WTC11 (cell line): Measurements from ENCODE around the gene SLIT1. TPM values are rescaled to one million over a fixed set of nuclear protein-coding genes. Genes with fewer than 3 reads are reported as not detected.

ENCODE experiments used
- ATAC-seq: fragments of 200-7000 bp; cut with Tn5 transposase; 2 replicates; pipeline ENCODE4 v1.10.0; 2021; ENCODE audit warnings: mild to moderate bottlenecking, moderate library complexity
- CTCF ChIA-PET: fragments of 300-600 bp; sonication (Branson Sonifier 250); formaldehyde crosslinking; loops from one replicate; lab custom pipeline; 2021; ENCODE audit warnings: antibody characterized with exemption; lab: Charles Lee
- POLR2A ChIA-PET: fragments of 350-600 bp; sonication (Branson Sonifier 250); formaldehyde crosslinking; loops from one replicate; lab custom pipeline; 2021; ENCODE audit warnings: antibody characterized with exemption; lab: Charles Lee
- DNase-seq: peaks from one replicate; pipeline ENCODE4 v3.0.0; 2021; ENCODE audit warnings: low spot score
- H3K27ac Mint-ChIP-seq: 2 replicates; pipeline ENCODE4 v1.8.0; 2021; ENCODE audit warnings: mixed read lengths
- H3K27me3 Mint-ChIP-seq: 2 replicates; pipeline ENCODE4 v1.8.0; 2021; ENCODE audit warnings: low read depth, mild to moderate bottlenecking, moderate library complexity, mixed read lengths
- H3K36me3 Mint-ChIP-seq: 2 replicates; pipeline ENCODE4 v1.8.0; 2021; ENCODE audit warnings: mixed read lengths
- H3K4me1 Mint-ChIP-seq: 2 replicates; pipeline ENCODE4 v1.8.0; 2022; ENCODE audit warnings: mixed read lengths
- H3K4me3 Mint-ChIP-seq: 2 replicates; pipeline ENCODE4 v1.8.0; 2021; ENCODE audit warnings: mild to moderate bottlenecking, moderate library complexity, mixed read lengths
- H3K9me3 Mint-ChIP-seq: 2 replicates; pipeline ENCODE4 v1.8.0; 2021; ENCODE audit warnings: mixed read lengths
- EMX1 ChIP-seq: fragments of 250-450 bp; sonication (Bioruptor Pico); IDR thresholded peaks from 2 replicates; pipeline ENCODE4 v1.8.0; 2021; ENCODE audit warnings: mild to moderate bottlenecking
- JAZF1 ChIP-seq: fragments of 250-450 bp; sonication (Bioruptor Pico); IDR thresholded peaks from 2 replicates; pipeline ENCODE4 v1.9.0; 2021; ENCODE audit warnings: moderate library complexity, mild to moderate bottlenecking, inconsistent platforms
- NR3C1 ChIP-seq: sonication (generic); formaldehyde crosslinking; conservative IDR thresholded peaks from 2 replicates; pipeline ENCODE4 v1.8.1; 2023; ENCODE audit warnings: low read depth, mild to moderate bottlenecking, missing genetic modification reagents
- OVOL2 ChIP-seq: fragments of 250-450 bp; sonication (Bioruptor Pico); IDR thresholded peaks from 2 replicates; pipeline ENCODE4 v1.9.0; 2021; ENCODE audit warnings: mild to moderate bottlenecking, borderline replicate concordance
- SMAD3 ChIP-seq: sonication (generic); formaldehyde crosslinking; IDR thresholded peaks from 2 replicates; pipeline ENCODE4 v1.8.0; 2022; ENCODE audit warnings: missing genetic modification reagents, mild to moderate bottlenecking, borderline replicate concordance
- TP53 ChIP-seq: sonication (generic); formaldehyde crosslinking; IDR thresholded peaks from 2 replicates; pipeline ENCODE4 v1.8.1; 2023; ENCODE audit warnings: mild to moderate bottlenecking, missing genetic modification reagents
- ZNF219 ChIP-seq: sonication (generic); formaldehyde crosslinking; IDR thresholded peaks from 2 replicates; pipeline ENCODE4 v1.8.0; 2023; ENCODE audit warnings: missing genetic modification reagents, mild to moderate bottlenecking, borderline replicate concordance
- ZNF263 ChIP-seq: sonication (generic); formaldehyde crosslinking; IDR thresholded peaks from 2 replicates; pipeline ENCODE4 v1.8.1; 2022; ENCODE audit warnings: low read depth, mild to moderate bottlenecking, moderate library complexity, missing genetic modification reagents
- ZNF396 ChIP-seq: fragments of 250-450 bp; sonication (Bioruptor Pico); IDR thresholded peaks from 2 replicates; pipeline ENCODE4 v1.8.0; 2021; ENCODE audit warnings: mild to moderate bottlenecking, moderate library complexity, borderline replicate concordance
- ZNF671 ChIP-seq: fragments of 250-450 bp; sonication (Bioruptor Pico); IDR thresholded peaks from 2 replicates; pipeline ENCODE4 v1.8.0; 2021; ENCODE audit warnings: mild to moderate bottlenecking
- total RNA-seq: library from RNA; stranded (reverse); gene quantifications from 3 replicates; pipeline ENCODE4 v1.2.3, GENCODE V29; 2021
- TF ChIP-seq, protein P1 (sequence below): fragments of 250-450 bp; sonication (Bioruptor Pico); IDR thresholded peaks from 2 replicates; pipeline ENCODE4 v1.9.0; 2021; ENCODE audit warnings: mild to moderate bottlenecking
- TF ChIP-seq, protein P2 (sequence below): sonication (generic); formaldehyde crosslinking; IDR thresholded peaks from 2 replicates; pipeline ENCODE4 v1.8.0; 2022; ENCODE audit warnings: mild to moderate bottlenecking, missing genetic modification reagents
- TF ChIP-seq, protein P3 (sequence below): sonication (generic); formaldehyde crosslinking; IDR thresholded peaks from 2 replicates; pipeline ENCODE4 v1.8.0; 2022; ENCODE audit warnings: missing genetic modification reagents
- TF ChIP-seq, protein P4 (sequence below): sonication (generic); formaldehyde crosslinking; IDR thresholded peaks from 2 replicates; pipeline ENCODE4 v1.8.1; 2022; ENCODE audit warnings: mild to moderate bottlenecking, moderate library complexity, missing genetic modification reagents
- TF ChIP-seq, protein P5 (sequence below): sonication (generic); formaldehyde crosslinking; IDR thresholded peaks from 2 replicates; pipeline ENCODE4 v1.8.0; 2022; ENCODE audit warnings: mild to moderate bottlenecking, missing genetic modification reagents
- TF ChIP-seq, protein P6 (sequence below): sonication (generic); formaldehyde crosslinking; IDR thresholded peaks from 2 replicates; pipeline ENCODE4 v1.8.1; 2023; ENCODE audit warnings: mild to moderate bottlenecking, missing genetic modification reagents
- TF ChIP-seq, protein P7 (sequence below): fragments of 250-450 bp; sonication (Bioruptor Pico); IDR thresholded peaks from 2 replicates; pipeline ENCODE4 v1.9.0; 2021; ENCODE audit warnings: mild to moderate bottlenecking, borderline replicate concordance
- TF ChIP-seq, protein P8 (sequence below): sonication (generic); formaldehyde crosslinking; IDR thresholded peaks from 2 replicates; pipeline ENCODE4 v1.8.1; 2022; ENCODE audit warnings: mild to moderate bottlenecking, missing genetic modification reagents, moderate library complexity, borderline replicate concordance

Gene SLIT1
- total RNA-seq, 1 experiment from 2014 or later, result 1.6 TPM

DNA sequence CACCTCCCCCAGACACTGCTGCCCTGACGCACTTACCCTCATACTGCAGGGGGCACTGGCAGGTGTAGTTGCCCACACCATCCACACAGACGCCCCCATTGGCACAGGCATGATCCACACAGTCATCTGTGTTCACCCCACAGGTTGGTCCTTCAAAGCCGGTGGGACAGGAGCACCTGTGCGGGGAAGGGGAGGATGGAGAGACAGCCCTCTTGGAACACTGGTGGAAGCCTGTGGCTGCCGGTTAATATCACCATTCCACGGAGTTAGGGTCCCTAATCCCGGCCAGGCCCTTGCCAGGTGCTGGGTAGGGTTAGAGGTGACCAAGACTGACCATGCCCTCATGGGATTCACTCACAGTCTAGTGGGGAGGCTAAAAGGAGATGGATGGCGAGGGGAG is 171.8 kb downstream of the SLIT1 start (continued):
- TF ChIP-seq, protein P1, sequence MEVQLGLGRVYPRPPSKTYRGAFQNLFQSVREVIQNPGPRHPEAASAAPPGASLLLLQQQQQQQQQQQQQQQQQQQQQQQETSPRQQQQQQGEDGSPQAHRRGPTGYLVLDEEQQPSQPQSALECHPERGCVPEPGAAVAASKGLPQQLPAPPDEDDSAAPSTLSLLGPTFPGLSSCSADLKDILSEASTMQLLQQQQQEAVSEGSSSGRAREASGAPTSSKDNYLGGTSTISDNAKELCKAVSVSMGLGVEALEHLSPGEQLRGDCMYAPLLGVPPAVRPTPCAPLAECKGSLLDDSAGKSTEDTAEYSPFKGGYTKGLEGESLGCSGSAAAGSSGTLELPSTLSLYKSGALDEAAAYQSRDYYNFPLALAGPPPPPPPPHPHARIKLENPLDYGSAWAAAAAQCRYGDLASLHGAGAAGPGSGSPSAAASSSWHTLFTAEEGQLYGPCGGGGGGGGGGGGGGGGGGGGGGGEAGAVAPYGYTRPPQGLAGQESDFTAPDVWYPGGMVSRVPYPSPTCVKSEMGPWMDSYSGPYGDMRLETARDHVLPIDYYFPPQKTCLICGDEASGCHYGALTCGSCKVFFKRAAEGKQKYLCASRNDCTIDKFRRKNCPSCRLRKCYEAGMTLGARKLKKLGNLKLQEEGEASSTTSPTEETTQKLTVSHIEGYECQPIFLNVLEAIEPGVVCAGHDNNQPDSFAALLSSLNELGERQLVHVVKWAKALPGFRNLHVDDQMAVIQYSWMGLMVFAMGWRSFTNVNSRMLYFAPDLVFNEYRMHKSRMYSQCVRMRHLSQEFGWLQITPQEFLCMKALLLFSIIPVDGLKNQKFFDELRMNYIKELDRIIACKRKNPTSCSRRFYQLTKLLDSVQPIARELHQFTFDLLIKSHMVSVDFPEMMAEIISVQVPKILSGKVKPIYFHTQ (CRISPR knock-in tag), result no peak
- TF ChIP-seq, protein P2, sequence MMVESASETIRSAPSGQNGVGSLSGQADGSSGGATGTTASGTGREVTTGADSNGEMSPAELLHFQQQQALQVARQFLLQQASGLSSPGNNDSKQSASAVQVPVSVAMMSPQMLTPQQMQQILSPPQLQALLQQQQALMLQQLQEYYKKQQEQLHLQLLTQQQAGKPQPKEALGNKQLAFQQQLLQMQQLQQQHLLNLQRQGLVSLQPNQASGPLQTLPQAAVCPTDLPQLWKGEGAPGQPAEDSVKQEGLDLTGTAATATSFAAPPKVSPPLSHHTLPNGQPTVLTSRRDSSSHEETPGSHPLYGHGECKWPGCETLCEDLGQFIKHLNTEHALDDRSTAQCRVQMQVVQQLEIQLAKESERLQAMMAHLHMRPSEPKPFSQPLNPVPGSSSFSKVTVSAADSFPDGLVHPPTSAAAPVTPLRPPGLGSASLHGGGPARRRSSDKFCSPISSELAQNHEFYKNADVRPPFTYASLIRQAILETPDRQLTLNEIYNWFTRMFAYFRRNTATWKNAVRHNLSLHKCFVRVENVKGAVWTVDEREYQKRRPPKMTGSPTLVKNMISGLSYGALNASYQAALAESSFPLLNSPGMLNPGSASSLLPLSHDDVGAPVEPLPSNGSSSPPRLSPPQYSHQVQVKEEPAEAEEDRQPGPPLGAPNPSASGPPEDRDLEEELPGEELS (CRISPR knock-in tag), result no peak
- TF ChIP-seq, protein P3, sequence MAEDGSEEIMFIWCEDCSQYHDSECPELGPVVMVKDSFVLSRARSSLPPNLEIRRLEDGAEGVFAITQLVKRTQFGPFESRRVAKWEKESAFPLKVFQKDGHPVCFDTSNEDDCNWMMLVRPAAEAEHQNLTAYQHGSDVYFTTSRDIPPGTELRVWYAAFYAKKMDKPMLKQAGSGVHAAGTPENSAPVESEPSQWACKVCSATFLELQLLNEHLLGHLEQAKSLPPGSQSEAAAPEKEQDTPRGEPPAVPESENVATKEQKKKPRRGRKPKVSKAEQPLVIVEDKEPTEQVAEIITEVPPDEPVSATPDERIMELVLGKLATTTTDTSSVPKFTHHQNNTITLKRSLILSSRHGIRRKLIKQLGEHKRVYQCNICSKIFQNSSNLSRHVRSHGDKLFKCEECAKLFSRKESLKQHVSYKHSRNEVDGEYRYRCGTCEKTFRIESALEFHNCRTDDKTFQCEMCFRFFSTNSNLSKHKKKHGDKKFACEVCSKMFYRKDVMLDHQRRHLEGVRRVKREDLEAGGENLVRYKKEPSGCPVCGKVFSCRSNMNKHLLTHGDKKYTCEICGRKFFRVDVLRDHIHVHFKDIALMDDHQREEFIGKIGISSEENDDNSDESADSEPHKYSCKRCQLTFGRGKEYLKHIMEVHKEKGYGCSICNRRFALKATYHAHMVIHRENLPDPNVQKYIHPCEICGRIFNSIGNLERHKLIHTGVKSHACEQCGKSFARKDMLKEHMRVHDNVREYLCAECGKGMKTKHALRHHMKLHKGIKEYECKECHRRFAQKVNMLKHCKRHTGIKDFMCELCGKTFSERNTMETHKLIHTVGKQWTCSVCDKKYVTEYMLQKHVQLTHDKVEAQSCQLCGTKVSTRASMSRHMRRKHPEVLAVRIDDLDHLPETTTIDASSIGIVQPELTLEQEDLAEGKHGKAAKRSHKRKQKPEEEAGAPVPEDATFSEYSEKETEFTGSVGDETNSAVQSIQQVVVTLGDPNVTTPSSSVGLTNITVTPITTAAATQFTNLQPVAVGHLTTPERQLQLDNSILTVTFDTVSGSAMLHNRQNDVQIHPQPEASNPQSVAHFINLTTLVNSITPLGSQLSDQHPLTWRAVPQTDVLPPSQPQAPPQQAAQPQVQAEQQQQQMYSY (CRISPR knock-in tag), result no peak
- TF ChIP-seq OVOL2 (CRISPR knock-in tag) (no peak), TP53 (no peak)

DNA sequence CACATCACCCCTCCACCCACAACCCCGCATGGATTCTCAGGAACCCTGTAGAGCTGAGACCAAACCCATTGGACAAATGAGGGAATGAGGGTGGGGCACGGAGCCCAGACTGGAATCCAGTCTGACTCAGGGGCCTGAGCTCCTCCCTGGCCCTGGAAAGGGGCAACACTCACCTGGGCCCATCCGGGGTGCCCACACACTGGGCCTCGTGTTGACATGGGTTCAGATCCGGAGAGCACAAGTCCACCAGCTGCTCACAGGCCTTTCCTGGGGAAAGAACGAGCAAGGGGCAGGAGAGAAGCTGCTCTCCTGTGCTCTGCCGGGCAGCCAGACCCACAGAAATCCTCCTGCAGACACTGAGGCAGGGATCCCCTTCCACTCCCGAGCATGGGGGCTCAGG is 172.2 kb downstream of the SLIT1 start:
- no peak for DNase-seq
- H3K4me3 Mint-ChIP-seq, result no peak overlapping the region
- H3K36me3 Mint-ChIP-seq, result no peaks in the 10 kb centered on the region
- TF ChIP-seq, protein P4, sequence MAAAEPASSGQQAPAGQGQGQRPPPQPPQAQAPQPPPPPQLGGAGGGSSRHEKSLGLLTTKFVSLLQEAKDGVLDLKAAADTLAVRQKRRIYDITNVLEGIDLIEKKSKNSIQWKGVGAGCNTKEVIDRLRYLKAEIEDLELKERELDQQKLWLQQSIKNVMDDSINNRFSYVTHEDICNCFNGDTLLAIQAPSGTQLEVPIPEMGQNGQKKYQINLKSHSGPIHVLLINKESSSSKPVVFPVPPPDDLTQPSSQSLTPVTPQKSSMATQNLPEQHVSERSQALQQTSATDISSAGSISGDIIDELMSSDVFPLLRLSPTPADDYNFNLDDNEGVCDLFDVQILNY, result no peak
- TF ChIP-seq, protein P5, sequence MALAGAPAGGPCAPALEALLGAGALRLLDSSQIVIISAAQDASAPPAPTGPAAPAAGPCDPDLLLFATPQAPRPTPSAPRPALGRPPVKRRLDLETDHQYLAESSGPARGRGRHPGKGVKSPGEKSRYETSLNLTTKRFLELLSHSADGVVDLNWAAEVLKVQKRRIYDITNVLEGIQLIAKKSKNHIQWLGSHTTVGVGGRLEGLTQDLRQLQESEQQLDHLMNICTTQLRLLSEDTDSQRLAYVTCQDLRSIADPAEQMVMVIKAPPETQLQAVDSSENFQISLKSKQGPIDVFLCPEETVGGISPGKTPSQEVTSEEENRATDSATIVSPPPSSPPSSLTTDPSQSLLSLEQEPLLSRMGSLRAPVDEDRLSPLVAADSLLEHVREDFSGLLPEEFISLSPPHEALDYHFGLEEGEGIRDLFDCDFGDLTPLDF, result no peak
- TF ChIP-seq, protein P6, sequence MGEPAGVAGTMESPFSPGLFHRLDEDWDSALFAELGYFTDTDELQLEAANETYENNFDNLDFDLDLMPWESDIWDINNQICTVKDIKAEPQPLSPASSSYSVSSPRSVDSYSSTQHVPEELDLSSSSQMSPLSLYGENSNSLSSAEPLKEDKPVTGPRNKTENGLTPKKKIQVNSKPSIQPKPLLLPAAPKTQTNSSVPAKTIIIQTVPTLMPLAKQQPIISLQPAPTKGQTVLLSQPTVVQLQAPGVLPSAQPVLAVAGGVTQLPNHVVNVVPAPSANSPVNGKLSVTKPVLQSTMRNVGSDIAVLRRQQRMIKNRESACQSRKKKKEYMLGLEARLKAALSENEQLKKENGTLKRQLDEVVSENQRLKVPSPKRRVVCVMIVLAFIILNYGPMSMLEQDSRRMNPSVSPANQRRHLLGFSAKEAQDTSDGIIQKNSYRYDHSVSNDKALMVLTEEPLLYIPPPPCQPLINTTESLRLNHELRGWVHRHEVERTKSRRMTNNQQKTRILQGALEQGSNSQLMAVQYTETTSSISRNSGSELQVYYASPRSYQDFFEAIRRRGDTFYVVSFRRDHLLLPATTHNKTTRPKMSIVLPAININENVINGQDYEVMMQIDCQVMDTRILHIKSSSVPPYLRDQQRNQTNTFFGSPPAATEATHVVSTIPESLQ (CRISPR knock-in tag), result no peak
- TF ChIP-seq, protein P7, sequence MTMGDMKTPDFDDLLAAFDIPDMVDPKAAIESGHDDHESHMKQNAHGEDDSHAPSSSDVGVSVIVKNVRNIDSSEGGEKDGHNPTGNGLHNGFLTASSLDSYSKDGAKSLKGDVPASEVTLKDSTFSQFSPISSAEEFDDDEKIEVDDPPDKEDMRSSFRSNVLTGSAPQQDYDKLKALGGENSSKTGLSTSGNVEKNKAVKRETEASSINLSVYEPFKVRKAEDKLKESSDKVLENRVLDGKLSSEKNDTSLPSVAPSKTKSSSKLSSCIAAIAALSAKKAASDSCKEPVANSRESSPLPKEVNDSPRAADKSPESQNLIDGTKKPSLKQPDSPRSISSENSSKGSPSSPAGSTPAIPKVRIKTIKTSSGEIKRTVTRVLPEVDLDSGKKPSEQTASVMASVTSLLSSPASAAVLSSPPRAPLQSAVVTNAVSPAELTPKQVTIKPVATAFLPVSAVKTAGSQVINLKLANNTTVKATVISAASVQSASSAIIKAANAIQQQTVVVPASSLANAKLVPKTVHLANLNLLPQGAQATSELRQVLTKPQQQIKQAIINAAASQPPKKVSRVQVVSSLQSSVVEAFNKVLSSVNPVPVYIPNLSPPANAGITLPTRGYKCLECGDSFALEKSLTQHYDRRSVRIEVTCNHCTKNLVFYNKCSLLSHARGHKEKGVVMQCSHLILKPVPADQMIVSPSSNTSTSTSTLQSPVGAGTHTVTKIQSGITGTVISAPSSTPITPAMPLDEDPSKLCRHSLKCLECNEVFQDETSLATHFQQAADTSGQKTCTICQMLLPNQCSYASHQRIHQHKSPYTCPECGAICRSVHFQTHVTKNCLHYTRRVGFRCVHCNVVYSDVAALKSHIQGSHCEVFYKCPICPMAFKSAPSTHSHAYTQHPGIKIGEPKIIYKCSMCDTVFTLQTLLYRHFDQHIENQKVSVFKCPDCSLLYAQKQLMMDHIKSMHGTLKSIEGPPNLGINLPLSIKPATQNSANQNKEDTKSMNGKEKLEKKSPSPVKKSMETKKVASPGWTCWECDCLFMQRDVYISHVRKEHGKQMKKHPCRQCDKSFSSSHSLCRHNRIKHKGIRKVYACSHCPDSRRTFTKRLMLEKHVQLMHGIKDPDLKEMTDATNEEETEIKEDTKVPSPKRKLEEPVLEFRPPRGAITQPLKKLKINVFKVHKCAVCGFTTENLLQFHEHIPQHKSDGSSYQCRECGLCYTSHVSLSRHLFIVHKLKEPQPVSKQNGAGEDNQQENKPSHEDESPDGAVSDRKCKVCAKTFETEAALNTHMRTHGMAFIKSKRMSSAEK (CRISPR knock-in tag), result no peak
- TF ChIP-seq NR3C1 (CRISPR knock-in tag) (no peak), ZNF671 (CRISPR knock-in tag) (no peak), ZNF263 (CRISPR knock-in tag) (no peak), ZNF396 (no peak), JAZF1 (no peak), SMAD3 (no peak), ZNF219 (CRISPR knock-in tag) (no peak), EMX1 (no peak)
- TF ChIP-seq, protein P8, sequence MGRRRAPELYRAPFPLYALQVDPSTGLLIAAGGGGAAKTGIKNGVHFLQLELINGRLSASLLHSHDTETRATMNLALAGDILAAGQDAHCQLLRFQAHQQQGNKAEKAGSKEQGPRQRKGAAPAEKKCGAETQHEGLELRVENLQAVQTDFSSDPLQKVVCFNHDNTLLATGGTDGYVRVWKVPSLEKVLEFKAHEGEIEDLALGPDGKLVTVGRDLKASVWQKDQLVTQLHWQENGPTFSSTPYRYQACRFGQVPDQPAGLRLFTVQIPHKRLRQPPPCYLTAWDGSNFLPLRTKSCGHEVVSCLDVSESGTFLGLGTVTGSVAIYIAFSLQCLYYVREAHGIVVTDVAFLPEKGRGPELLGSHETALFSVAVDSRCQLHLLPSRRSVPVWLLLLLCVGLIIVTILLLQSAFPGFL (CRISPR knock-in tag), result no peak
- peaks cover 3% of the 10 kb centered on the region; the same call in 1 of the 2 replicates for H3K9me3 Mint-ChIP-seq
- H3K4me1 Mint-ChIP-seq, result no peaks in the 10 kb centered on the region
- no peak overlapping the region for H3K27ac Mint-ChIP-seq
- no peak for ATAC-seq
- ChIA-PET POLR2A (no interaction called here), CTCF (interaction anchor here (0.7 to 4.0 kb wide), 5 partner anchors 12 to 197 kb away, joined by 3 to 36 read pairs (median 3); no protein-coding TSS in a partner anchor)
- no peaks in the 10 kb centered on the region for H3K27me3 Mint-ChIP-seq
